ENCODE data around the gene NEK2.
A peak's percentile ranks its signal among the peaks of the same experiment; 100 is the strongest.
"Not testable (repeated sequence)": the region's sequence is repeated elsewhere in the genome, so short reads cannot be mapped to it uniquely, and the experiment has no call there.

The NEK2 gene

DNA sequence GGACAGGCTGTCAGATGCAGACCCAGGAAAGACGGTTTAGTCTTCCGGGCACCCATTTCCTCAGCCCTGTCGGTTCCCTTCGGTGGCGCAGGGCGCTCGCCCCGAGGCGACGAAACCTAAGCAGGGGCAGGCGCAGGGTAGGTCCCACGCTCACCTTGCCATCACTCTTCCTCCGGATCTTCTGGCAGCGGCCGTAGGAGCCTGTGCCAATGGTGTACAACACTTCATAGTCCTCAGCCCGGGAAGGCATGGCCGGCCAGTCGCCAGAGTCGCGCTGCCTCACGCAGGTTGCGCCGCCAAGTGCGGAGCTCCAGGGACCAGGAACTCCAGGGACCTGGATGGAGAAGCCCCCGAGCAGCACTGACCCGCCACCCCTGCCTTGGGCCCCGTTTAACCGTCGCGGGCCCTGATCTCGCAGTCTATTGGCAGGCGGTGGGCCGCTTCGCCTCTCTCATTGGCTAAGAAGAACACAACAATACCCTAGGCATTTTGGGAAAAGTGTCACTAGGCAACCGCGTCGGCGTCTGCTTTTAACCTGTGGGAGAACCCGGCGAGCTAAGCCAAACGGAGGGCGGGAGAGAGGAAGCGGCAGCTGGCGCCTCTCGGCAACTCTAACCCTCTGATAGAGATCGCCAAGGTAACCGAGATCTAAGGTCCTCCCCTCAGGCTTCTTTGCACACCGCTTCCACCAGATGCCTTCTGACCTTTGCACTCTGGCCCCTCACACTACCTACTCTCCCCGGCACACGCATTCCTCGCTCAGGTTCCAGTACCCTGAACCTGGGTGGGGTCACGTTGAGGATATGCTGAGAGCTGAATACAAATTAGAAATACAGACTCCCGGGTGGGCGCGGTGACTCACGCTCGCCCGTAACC is at the start of gene NEK2:
Gene NEK2, minus strand, starts transcription at position 392 of the 876 bp plus-strand sequence. Its CDS starts 142 bp downstream, at position 250.
- peak; percentile 80 for DNase-seq (ENCODE audit: low read depth)

DNA sequence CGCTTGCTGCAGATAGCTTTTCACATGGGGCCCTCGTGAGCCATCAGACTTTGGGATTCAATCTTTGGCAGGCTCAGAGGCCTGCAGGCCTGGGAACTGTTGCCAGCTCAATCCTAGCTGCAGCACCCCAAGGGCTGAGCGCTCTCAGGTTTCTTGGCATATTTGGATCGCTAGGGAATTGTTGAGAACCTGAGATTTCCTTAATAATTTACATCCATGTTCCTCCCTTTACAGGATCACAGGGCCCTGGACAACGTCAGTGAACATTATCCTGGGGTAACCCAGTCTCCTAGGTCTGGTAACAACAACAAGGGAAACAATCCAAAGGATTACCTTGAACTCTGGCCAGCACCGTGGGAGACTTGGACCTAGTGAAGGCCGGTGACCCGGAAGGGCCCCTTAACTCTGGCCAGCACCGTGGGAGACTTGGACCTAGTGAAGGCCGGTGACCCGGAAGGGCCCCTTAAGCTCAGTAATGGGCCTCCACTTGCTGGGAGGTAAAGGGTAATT is 49.3 kb upstream of the NEK2 start:
- peak; percentile 18 for DNase-seq (ENCODE audit: low read depth)

DNA sequence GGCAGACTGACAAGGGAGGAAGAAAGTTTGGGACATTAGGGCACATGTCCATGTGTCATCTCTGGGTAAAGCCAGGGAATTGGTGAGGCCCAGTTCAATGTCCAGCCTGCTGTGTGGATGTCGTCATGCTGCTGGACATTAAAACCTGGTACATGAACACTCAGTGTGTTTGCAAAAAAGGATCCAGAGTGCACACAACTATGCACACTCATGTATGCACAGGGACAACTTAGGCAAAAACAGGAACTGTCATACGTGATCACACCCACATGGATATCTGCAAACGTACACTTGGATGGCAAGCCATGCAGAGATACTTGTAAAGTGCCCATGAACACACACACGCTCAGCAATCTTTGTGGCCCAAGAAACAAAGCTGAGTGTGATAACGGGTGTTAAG is 47.9 kb upstream of the NEK2 start:
- DNase-seq (ENCODE audit: low read depth) = no peak

DNA sequence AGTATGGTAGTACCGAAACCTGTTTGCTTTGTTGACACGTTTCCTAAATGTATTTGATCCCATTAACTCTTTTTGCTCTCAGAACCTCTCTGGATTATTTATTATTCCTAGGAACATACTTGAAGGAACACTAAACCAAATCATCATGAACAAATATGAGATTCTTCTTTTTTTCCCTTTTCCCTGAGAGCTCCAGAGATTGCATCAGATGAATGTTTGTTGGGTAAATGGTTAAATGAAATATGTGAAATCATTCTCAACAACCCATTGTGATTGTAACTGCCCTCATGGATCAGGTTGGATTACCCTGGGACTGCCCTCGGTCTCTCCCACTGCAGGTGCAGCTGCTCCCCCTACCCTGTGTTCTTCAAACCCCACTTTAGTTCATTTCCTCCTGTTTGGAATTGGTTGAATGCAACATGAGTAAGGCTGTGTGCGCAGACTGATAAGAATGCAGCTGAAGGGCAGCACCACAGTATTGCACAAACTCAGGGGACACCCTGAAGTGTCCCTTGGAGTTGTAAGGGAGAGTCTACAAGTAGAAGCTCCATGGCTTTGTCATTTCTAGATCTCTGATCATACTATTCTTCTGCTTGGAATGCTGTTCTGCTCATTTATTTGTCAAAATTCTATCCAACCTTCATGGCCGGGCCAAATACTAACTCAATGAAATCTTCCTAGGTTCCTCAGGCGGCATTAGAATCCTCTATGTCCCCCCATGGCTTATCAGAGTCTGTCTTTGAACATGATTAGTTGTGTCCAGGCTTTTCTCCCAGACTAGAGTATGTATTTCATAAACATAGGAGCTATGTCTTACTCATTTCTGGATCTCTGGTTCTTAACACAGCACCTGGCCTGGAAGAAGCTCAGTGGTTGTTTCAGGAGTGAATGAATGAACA is 47.1 kb upstream of the NEK2 start:
- DNase-seq (ENCODE audit: low read depth) = no peak

DNA sequence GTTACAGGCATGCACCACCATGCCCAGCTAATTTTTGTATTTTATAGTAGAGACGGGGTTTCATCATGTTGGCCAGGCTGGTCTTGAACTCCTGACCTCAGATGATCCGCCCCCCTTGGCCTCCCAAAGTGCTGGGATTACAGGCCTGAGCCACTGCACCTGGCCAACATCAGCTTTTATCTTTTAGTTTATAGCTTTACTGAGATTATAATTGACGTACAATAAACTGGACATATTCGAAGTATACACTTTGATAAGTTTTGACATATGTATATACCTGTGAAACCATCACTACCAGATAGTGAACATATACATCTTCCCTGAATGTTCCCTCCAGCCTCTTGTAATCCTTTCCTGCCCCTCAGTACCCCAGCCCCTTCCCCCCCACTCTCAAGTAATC is 41.1 kb upstream of the NEK2 start:
- not testable (repeated sequence) for DNase-seq (ENCODE audit: low read depth)

DNA sequence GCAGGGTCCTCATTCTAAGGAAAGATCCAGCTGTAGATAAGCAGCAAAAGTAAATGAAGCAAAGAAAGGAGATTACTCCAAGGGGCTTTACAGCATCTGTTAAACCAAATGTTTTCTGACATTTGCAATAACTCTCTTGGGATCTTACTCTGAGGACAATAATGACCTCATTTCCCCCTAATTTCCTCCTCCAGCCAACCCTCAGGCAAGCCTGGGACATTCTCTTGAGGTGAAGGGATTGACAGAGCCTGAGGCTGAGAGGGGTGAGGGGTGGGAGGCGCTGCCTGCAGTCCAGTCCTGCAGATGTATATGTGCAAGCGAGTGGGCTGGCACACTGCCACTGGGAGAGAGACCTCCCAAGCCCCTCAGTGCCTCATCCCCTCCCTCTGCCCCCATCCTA is 40.5 kb upstream of the NEK2 start:
- DNase-seq (ENCODE audit: low read depth) = no peak

DNA sequence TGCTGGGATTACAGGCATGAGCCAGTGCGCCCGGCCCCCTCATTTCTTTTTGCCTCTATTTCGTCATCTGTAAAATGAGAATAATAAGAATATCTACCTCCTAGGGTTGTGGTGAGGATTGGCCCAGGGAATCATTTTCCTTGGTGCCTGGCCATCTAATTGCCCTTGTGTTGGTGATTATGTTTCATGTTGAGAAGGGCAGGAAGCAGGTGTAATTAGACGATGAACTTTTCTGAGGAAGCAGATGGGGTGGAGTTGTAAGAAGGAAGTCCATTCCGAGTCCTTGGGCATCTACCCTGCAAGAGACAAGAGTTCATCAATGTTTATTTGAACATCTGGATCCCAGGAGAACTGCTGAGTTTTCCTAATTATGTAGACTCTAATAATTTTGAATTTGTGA is 38.7 kb upstream of the NEK2 start:
- DNase-seq (ENCODE audit: low read depth) = no peak

DNA sequence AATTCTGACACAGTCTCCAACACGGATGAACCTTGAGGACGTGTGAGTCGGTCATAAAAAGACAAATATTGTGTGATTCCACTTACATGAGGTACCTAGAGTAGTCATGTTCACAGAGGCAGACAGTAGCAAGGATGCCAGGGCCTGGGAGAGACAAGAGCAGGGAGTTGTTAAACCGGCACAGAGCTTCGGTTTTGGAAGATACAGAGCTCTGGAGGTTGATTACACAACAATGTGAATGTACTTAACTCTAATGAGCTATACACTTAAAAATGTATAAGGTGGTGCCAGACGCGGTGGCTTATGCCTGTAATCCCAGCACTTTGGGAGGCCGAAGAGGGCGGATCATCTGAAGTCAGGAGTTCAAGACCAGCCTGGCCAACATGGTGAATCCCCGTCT is 37.8 kb upstream of the NEK2 start:
- DNase-seq (ENCODE audit: low read depth) = no peak

DNA sequence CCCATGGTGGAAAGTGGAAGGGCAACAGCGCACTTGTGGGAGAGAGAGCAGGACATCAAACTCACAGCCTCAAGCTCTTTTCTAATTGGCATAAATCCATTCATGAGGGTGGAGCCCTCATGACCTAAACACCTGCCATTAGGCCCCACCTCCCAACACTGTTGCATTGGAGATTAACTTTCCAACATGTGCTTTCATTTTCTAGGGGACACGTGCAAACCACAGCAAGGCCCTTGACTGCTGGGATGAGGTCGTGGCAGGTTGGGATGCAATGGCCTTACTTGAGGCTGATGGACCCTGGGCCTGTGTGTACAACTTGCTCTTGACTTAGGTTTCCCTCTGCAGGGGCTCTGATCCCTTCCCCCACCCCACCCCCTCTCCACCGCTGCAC is 35.9 kb upstream of the NEK2 start:
- no peak for DNase-seq (ENCODE audit: low read depth)

DNA sequence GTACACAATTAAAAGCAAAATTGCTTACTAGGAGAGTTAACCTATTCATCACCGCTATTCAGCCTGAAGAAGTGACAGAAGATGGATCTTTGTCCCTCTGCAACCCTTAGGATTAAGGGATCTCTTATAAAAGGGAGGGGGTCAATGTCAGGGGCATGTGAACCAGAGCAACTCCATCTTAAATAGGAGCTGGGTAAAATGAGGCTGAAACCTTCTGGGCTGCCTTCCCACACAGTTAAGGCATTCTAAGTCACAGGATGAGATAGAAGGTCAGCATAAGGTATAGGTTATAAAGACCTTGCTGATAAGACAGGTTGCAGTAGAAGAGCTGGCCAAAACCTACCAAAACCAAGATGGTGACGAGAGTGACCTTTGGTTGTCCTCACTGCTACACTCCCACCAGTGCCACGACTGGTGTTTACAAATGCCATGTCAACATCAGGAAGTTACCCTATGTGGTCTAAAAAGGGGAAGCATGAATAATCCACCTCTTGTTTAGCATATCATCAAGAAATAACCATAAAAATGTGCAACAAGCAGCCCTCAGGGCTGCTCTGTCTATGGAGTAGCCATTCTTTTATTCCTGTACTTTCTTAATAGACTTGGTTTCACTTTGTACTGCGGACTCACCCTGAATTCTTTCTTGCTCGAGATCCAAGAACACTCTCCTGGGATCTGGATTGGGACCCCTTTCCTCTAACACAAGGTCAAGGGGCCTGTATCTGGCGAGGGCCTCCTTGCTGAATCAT is 35.3 kb upstream of the NEK2 start:
- no peak for DNase-seq (ENCODE audit: low read depth)

DNA sequence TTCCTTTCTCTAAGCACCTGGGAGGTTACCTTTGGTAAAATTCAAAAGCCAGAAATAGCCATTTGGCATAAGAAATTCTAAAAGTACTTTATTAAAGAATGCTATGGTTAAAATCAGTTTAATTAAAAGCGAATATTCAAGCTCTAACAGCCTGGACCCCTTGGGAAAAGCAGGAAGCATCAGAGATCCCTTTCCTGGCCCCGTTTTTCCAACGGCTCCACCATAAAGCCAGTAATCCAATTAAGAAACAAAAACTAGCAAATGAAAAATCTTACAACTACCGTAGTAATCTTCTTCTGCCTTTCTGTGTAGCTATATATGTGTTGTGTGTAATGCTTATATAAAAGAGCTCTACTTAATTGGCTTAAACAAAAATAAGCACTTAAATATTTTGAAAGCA is 33.5 kb upstream of the NEK2 start:
- no peak for DNase-seq (ENCODE audit: low read depth)

DNA sequence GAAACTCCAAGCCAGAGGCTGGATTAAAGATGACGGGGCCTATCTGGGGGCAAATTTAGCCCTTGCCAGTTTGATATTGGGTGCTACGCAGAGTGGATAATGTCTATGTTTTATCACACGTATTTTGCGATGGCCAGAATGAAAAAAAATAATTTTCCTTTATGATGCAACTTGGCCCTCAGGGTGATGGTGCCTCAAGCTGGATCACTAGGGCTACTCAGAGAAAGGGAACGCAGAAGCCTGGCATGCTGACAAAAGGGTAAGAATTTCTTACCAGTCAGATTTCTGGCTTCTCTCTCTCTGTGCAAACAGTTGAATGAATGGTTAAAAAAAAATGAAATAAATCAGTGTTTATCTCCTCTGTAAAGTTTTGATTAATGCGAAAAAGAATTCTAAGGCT is 32.6 kb upstream of the NEK2 start:
- DNase-seq (ENCODE audit: low read depth) = no peak

DNA sequence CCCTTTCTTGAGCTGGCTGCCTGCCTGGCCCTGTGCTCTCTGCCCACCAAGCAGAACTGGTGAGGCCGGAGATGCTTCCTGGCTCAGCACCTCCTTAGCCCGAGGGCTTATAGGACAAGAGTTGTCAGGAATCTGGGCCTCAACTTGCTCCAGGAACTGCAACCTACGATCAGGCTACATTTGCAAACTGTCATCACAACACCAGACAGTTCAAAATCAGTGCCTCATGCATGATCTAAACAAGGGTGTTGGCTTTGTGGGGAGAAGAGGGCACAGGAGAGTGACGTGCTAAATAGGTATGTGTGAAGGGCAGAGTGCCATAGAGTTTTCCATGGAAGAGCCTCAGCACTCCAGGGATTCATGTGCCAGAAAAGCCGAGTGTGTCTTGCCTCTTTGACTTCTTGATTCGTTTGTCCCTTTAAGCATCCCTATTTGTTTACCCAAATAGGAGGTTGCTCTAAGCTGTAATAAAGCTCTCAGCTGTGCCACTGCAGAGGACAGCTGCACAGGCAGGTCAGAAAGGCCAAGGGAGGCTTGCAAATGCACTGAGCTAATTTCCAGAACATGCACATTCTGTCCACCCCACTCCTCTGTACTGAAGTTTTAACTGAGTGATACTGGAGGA is 30.2 kb upstream of the NEK2 start:
- no peak for DNase-seq (ENCODE audit: low read depth)

DNA sequence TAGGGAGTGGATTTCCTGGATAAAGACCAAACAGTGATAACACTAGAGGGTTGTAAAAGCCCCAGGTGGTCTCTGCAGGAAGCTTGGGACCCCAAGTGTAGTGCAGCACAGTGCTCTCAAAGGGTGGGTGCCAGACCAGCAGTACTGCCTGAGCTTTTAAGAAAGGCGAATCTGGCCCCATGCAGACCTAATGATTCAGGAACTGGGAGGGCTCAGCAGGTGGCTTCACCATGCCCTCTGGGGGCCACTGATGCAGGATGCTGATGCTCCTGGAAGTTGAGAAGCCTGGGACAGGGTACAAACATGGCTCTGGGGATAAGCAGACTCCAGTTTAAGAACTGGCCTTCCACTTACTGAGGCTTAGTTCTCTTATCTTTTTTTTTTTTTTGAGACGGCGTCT is 29.1 kb upstream of the NEK2 start:
- DNase-seq (ENCODE audit: low read depth) = no peak

DNA sequence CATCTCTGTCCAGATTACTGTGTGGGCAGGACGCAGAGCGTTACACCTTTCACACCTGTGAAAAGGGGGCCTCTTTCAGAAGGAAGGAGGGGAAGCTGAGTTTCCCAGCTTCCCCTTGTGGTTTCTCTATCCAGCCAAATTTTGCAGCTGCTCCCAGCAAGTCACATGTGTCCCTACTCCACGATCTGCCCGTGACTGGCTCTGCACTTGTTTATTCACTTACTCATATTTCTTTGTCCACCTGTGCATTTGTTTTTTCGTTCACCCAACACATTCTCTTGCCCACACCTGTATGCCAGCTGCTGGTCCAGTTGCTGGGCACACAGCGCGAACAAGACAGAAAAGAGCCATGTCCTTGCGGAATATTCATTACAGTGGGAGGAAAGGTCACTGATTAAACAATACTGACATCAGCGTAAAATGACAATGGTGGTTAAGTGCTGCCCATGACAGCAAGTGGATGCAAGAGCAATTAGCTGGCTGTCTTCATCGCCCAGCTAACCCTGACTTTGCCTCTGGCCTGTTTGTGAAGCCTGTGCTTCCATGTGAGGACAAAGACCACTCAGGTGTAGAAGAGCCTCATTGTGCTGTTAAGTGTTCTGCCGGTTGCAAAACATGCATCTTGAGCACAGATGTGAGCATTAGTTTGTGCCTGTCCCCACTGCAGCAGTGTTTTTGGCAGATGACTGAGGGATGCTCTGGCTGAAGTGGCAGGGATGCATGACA is 28.6 kb upstream of the NEK2 start:
- no peak for DNase-seq (ENCODE audit: low read depth)

DNA sequence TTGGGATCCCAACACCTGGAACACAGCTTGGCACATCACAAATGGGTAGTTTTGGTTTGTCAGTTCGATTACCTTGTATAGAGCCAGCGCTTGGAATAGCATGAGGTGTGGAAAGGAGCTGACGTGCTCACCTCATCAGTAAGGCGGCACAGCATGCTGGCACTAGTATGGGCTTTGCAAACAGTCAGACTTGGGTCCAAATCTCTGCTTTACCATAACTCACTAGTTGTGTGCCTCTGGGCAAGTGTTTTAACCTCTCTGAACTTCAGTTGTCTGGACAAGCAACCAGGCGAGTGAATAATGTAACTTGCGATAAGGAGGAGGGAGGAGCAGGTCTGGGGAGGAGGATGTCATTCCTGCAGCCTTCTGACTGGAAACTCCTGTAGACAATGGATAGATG is 26.3 kb upstream of the NEK2 start:
- no peak for DNase-seq (ENCODE audit: low read depth)

DNA sequence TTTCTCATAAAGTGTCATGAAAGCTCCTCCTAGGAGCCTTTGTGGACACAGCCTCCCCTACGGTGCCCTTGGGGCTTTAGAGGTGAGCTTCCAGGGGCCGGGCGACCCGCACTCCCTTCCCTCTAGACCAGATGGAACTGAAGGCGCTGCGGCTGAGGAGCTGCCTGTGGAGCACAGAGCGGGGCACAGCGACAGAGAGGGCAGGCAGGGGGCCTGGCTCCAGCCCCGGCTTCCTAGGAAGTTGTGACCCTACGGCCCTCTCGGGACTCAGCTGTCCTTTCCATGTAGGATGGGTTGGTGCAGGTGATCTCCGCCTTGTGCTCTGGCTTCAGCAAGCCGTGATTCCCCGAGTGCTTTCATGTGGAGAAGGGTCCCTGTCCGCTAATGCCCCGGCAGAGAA is 23.6 kb upstream of the NEK2 start:
- no peak for DNase-seq (ENCODE audit: low read depth)

DNA sequence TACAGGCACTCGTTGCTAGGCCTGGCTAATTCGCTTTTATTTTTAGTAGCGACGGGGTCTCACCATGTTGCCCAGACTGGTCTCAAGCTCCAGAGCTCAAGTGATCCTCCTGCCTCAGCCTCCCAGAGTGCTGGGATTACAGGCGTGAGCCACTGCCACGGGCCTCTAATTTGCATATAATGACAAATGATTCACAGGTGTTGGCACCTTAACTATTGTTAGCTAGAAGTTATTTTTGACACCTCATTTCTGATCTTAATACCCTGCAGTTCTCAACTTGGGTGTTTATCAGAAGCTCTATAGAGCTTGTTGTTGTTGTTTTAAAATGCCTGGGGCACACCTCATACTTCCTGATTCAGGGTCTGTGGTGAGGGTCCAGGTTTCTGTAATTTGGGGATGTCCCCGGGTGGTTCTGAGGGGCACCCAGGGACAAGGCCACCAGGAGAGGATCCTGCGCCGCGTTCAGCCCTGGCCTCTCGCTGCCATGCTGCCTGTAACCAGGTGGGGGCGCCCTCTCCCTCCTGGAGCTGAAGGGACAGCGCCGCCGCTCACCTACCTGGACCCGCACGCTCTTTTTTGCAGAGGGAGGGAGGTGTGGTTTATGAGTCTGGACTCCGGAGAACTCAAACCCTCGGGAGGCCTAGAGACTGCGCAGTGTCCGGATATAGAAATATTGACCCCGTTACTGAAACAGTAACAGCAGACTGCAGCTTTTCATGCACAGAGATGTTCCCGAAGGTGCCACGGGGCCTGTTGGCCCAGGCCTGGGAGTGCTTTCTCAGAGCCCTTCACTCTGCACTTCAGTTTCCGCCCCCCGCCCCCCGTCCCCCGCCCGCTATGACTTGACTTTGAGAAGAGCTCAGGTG is 23.0 kb upstream of the NEK2 start:
- DNase-seq (ENCODE audit: low read depth) = peak; percentile 41

DNA sequence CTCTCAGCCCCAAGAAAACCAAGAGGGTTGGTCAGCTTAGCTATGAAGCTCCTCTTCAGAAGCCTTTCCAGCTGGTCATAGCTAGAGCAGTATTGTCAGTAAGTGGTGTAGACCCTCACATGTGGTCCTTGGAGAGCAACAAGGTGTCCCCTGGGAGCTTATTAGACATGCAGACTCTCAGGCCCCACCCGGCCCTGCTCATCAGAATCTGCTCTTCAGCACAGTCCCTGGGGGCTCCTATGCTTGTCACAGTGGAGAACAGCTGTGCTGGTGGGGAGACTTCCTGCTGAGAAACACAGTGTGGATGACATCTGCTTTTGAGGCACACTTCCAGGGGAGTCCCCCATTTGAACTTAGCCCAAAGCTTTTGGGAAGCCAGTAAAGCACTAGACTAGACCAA is 21.9 kb upstream of the NEK2 start:
- no peak for DNase-seq (ENCODE audit: low read depth)
